HG03378 (cell line): Measurements from ENCODE around the gene WWOX.

ENCODE experiments used
- ATAC-seq: cut with Tn5 transposase; IDR thresholded peaks from one replicate; pipeline ENCODE4 v1.9.1; 2021; ENCODE audit warnings: mild to moderate bottlenecking, moderate library complexity; ENCODE audit not compliant: unreplicated experiment

WWOX gene

DNA sequence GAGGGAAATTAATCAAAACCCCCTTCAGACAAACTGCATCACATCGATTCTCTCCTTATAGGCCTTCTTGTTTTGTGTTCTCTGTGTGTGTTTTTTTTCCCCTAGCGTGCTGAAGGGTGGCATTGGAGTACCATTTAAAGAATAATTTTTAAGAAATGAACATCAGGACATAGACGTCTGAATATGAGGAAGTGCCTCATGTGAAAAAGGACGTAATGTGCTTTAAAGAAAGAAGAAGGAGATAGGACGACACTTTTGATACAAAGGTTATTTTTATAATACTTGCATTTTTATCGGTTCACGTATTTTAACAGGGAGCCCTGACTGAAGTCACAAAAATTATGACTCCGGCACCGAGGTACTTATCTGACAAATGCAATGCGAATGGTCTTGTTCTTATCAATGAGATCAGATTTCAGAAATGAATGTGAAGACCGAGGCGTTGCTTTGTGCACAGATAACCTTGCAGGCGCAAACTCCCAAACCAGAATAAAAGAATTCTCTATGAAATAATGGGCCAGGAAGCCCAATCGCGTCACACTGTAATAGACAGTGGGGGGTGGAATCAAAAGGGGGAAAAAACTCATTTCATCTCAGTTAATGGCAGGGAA lies 894.8 kb downstream of the WWOX start:
- ATAC-seq: no peak

DNA sequence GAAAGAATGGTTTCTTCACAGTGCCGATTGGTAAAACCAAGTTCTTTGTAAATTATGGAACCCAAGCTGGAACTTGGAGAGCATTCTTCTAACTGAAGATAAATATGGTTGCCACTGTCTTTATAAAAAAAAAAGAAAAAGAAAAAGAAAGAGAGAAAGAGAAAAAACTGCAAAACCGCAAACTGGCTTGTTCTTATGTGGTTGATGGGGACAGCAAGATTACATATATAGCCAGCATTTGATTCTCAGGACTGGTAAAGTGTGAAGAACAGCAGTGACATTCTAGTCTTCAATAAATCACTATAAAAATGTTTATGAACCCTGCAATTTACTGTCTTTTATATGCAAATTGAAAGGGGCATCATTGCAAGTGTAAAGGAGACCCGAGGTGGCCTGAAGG lies 896.0 kb downstream of the WWOX start:
- ATAC-seq: no peak

DNA sequence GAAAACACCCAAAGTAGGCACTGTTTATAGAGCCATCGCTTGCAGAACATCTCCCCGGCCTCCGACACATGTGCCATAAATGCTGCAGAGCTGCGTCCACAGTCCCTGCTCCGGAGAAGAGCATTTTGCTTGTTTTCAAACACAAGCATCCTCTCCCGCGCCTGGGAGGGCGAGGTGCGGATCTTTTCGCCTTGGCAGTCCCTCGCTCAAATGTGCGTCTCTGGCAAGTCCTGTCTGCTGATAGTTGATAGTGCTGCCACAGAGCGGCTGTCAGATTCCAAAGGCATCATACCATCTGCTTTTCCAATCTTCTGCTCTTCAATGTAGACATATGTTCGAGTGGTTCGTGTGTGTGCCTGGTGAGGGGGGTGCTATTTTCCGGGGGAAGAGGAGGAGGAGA lies 897.3 kb downstream of the WWOX start:
- no peak for ATAC-seq

DNA sequence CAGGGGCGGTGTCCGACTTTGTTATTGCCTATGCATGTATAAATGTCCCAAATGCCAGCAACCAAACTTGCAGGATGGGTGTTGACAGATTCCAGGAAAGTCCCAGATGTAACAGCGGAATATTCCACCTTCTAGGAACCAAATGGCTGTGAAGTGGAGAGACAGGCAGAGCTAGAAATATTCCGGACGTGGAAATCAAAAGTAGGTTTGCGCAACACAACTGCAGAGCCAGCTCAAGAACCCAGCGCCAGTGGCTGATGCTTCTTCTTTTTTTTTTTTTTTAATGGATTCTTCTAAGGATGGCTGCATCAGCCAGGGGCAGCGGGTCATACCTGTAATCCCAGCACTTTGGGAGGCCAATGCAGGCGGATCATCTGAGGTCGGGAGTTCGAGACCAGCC lies 899.4 kb downstream of the WWOX start:
- no peak for ATAC-seq

DNA sequence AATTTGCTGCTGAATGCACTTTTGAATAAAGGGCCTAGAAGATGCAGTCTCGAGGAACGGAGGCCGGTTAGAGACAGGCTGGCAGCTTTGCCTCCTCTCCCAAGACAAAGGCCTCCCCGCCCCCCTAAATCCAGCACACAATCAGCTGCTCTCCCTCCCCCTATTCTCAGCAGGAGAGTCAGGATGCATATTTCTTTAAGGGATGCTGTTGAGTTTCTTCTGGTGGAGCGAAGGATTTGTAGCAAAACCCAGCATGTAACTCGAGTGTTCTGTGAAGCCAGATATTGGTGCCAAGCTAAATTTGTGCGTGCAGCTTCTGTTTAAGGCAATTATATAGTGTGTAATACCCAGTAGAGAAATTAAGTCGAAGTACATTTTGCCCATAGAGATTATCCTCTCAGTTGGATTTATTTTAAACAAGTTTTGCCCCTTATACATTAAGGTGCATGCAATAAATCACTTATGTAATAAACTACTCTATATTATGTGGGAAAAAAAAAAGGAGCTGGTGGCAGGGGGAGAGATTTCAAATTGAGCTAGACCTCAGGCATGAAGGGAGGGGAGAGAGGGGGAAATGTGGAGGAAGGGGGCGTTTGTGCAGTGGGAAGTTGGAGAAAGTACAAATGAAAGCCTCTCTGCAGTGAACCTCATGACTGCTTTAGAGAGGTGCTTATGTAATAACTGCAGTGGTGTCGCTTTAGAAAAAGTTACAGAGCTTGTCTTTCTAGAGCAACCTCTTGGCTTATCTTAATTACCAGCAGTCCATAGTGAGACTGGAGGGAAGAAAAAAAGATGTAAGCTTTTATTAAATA lies 901.9 kb downstream of the WWOX start:
- ATAC-seq: no peak

DNA sequence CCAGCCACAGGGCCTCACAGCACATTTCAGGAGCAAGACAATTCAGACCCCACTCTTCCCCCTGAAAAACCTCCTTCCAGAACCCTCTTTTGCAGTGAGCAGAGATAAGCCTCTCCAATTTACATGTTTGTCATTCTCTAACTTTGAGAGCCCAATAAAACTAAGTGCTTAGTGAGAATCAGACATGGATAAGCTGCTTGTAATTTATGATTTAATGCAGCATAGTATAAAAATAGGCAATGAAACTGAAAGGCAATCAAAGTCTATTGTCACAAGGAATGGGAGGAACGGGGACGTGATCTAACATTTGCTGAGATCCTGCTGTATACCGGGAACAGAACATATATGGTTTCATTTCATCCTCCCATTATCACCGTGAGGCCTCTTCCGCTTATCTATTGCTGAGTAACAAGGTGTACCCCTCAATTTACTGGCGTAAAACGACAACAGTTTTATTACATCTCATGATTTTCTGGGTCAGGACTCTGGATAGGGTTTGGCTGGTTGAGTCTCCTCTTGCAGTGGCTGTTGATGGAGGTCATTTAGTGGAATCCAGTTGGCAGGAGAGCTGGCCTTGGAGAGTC lies 903.7 kb downstream of the WWOX start:
- ATAC-seq: no peak

DNA sequence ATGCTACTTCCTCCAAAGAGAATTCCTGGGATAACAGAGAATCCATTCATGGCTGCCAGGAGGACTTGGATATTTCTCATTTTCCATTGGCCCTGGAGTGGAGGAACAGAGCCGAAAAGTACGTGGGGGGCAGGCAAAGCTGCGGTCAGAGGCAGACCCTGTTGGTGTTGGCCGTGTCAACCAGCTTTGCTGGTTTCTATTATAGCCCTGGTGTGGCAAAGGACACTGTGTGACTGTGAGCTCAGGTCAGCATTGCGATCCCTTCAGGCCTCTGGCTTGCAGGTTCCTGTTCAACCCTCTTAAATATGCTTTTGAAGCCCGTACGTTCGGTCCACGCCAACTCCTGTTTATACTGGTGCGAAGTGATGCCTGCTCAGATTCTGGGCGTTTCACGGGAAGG lies 904.9 kb downstream of the WWOX start:
- no peak for ATAC-seq

DNA sequence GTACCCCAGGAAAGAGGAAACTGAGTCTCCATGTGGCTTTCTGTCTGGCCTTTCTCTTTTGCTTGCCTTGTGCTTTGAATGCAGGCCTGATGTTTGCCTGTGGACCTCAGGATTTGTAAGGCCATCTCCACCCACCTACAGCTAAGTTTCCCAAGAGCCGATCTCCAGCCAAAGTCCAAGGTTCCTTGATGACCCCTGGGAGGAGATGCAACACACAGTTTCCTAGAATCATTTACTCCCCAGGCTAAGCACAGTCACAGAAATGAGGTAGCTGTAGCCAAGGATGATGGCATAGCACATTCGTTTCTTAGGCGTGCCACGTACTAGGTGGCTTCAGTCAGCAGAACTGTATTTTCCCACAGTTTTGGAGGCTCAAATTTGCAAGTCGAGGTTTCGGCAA lies 905.6 kb downstream of the WWOX start:
- ATAC-seq: no peak

DNA sequence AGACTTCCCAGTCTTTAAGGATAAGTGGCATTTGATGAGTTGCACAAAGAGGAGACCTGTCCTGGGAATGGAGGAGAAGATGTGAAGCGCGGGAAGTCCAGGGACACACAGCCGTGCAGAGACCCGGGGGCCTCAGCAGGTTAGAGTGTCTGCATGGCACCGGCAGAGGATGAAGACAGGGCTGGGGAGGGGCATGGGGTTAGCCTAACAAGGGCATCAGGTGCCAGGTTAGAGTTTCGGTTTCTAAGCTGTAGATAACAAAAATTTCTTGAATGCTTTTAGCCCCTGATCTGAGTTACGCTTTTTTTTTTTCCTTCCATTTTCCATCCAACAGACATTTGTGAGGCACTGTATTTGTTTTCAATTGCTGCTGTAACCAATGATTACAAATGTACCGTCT lies 906.8 kb downstream of the WWOX start:
- ATAC-seq: no peak

DNA sequence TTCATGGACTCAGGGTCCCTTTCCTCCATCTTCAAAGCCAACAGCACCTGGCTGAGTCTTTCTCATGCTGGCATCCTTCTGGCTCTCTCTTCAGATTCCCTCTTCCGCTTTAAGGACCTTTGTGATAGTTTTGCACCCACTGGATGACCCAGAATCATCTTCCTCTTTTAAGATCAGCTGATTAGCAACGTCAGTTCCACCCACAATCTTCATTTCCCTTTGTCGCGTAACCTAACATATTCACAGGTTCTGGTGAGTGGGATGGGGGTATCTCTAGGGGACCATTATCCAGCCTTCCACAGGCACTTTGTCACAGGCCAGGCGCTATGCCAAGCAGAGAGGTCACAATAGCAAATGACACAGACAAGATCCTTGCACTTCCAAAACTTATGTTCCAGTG lies 907.3 kb downstream of the WWOX start:
- no peak for ATAC-seq

DNA sequence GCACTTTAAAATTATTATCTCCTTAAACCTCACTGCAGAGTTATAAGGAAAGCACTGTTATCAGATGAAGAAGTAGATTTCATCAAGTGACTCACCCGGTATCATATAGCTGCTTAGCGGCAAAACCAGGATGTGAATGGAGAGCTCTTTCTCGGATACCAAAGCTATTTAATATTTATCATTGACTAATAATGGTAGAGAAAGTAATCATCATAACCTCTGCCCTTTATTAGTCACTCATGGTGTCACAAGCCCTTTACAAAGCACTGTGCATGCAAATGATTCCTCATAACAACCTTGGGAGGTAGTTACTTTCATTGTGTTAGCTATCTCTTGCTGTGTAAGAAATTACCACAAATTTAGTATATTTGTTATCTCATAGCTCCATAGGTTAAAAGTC lies 908.2 kb downstream of the WWOX start:
- ATAC-seq: no peak

DNA sequence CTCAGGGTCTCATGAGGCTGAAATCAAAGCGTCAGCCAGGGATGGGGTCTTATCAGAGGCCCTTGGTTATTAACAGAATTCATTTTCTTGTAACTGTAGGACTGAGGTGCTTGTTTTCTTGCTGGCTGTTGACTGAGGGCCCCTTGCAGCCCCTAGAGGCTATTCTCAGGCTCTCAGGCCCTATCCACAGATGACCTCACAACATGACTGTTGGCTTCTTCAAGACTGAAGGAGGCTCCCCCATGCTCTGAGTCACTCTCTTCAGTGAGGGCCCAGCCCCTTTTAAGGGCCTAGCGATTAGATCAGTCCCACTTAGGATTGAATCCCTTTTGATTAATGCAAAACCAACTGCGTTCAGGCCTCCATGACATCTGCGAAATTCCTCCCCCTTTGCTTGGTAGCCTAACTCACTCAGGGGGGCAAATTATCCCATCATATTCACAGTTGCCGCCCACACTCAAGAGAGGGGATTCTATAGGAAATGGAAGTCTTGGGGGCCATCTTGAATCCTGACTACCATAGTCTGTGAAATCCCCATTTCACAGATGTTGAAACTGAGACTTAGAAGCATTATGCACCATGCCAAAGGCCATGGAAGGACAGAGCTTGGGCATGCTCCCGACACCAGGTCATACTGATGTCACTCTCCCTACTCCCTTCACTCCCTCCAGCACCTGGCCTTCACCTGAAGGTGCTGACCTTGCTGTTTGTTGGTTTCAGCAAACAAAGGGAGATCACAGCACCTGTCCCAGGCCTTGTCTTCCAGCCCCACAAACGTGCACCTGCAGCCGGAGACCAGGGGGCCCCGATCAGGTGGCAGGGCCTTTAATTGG lies 908.8 kb downstream of the WWOX start:
- no peak for ATAC-seq

DNA sequence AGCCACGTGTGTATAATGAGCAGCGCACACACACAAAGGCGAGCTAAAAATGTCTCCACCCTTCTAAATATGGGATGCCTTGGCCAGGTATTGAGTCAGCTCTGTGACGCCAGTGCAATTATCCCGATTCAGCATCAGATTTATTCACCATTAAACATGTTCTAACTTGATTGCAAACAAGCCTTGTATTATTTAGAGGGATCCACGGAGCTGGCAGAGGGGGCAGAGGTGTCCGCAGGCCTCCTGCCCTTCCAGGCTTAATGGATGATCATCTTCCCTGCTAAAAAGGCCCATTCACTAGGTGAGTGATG lies 909.4 kb downstream of the WWOX start:
- ATAC-seq: no peak

DNA sequence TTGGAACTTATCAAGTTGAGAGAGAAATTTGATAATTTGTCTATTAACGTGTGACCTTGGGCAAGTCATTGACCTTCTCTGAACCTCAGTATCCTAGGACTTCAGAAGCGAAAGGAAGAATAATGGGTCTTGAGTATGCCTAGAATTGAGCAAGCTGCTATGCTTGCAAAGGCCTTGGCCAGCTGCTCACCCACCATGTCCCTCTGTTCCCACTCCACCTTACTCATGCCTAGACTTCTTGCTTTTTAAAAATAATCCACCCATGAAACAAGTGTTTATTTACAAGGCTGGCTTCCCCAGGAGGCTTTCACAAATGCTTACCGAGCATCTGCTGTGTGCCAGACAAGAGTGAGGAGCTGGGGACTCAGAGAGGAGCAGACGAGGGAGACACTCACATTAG lies 910.4 kb downstream of the WWOX start:
- ATAC-seq: no peak

DNA sequence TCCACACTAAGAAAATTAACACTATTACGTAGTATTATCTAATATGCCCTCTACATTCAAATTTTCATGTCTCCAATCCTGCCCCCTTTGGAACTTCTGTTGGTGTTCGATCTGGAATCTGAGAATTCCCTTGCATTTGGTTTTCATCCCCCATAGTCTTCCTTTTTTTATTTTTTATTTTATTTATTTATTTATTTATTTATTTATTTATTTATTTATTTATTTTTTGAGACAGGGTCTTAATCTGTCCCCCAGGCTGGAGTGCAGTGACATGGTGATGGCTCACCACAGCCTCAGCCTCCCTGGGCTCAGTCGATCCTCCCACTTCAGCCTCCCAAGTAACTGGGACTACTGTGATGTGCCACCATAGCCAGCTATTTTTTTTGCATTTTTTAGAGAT lies 911.8 kb downstream of the WWOX start:
- ATAC-seq: no peak

DNA sequence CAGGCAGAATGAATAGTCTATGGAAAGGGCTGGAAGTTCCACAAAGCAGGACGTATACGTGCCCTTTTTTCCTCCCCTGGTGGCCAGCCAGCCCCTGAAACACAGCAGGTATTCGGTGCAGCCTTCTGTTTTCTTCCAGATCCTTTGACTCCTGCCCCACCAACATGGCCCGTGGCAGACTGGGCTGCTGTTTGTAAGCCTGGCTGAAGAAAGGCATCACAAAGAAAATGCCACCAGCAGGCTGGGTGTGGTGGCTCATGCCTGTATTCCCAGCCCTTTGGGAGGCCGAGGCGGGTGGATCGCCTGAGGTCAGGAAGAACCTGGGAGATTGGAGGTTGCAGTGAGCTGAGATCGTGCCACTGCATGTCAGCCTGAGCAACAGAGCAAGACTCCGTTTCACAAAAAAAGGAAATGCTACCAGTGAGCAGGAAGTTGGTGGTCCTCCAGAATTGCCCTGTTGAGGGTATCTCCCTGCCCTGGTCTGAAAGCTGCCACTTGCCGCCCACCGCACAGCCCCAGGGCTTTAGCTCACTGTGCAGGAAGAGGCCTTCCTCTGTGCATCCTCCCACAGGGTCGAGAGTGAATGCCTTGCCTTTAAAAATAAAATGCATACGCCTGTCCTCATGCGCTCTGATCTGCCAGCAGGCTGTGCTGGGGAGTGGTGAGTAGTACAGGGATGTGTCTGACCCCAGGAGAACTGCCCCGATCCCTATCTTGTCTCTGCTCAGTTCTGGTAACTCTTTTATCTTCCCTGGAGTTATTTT lies 913.4 kb downstream of the WWOX start:
- no peak for ATAC-seq

DNA sequence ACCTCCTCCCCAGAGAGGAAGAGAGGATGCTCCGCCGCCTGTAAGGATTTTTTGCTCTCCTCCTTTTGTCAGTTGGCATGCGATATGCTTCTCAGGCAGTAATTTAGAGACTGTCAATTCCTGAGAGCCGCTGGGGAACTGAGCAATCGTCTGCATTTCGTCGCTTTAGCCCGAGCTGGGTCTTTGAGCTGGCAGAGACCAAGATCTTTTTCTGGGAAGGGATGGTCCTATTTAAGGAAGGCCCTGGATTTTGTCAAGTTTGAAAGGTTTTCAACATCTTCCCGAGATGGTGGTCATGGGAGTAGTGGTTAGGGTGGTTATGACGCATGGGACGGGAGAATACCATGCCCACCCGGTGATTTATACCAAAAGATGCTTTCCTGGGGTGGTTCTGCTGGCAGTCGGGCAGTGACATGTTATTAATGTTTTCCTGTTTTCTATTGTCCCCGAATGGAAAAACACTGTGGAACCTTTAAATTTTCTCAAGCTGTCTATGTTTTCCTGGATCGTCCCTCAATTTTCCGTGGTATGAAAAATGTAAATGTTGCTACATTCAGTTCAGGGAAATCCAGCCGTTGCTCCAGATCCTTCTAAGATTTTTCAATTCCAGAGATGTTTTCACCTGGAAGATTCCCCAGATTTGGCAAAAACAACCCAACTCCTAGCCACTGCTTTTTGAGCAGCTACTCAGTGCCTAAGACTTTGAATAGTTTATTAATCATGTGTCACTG lies 914.6 kb downstream of the WWOX start:
- no peak for ATAC-seq

DNA sequence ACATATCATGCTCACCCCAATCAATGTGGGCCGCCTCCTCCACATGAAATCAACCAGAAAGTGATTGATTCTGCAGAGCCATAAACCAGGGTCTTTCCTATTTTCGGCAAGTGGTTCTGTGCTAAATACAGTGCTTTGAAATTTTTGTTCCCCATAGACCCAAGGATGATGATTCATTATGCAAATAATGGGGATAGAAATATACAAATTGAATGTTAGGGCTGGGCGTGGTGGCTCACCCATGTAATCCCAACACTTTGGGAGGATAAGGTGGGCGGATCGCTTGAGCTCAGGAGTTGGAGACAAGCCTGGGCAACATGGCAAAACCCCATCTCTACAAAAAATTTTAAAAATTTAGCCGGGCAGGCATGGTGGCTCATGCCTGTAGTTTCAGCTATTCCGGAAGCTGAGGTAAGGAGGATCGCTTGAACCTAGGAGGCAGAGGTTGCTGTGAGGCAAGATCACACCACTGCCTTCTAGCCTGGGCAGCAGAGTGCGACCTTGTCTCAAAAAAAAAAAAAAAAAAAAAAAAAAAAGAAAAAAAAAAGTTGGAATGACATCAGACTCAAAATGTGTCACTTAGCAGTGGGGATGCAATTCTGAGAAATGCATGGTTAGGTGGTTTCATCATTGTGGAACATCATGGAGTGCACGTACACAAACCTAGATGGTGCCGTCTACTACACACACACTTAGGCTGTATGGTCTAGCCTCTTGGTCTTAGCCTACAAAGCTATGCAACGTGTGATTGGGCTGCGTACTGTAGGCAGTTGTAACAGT lies 919.4 kb downstream of the WWOX start:
- no peak for ATAC-seq

DNA sequence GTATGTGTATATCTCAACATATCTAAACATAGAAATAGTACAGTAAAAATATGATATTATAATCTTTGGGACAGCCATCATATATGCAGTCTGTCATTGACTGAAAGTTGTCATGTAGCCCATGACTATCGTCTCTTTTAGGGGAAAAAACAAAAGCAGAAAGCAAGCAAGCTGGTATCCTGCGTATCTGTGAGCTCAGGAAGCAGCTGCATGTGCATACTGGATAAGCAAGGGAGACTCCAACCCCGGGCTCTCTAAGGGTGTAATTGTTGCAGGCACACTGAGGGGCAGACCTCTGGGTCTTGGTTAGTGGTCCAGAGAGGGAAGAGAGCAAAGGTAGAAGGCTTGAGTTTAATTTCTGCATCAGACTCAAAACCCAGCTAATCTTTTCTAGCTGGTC lies 920.0 kb downstream of the WWOX start:
- ATAC-seq: no peak
